Heart left ventricle (tissue), 13 donors: Measurements from ENCODE around the gene ATG16L2.

Source experiments
- POLR2A ChIP-seq, 2 donors: fragments of 450-650 bp; IDR thresholded peaks; one replicate each; pipeline ENCODE4 v1.6.1; 2017; ENCODE audit warnings: antibody characterized with exemption in 2 of 2, mild to moderate bottlenecking in 2 of 2, moderate library complexity in 2 of 2
- TF ChIP-seq, protein P1 (sequence below), 12 donors: fragments of 200-600 bp; sonication (generic) in 4 of 12; IDR thresholded peaks; one replicate each; pipeline versions ENCODE4 v1.5.0 to v1.8.0; 2018 to 2022; ENCODE audit warnings: antibody characterized with exemption in 12 of 12, mild to moderate bottlenecking in 5 of 12
- donor health status: ischemic (EF 13 %, LVEDD 7.1; RV severe dilation, severe dysfunction).
- donor health status: DM: no; HTN: yes; CAD: no.
- donor health status: DM: no; HTN: no; CAD: no.
- donor health status: ischemic (EF 25% LVEDD 6.9; RV normal size, moderate dysfunction).
- donor health status: ischemic (EF 25% LVEDD 5.7; RV mildly dilated, moderate dysfunction).
- donor health status: ischemic (EF 35%, LVEDD 5.7; RV mildly dilated, moderate dysfunction).
- donor health status: nonischemic (EF 11% LVEDD 7.7; RV severe dilation, severe dysfunction).
- donor health status: DM: yes; HTN: yes; CAD: no.
- donor health status: PGD.
- donor health status: ischemic (EF 29% LVEDD 5.4; RV normal size, mild dysfunction).
- donor health status: nonischemic (EF 23%, LVEDD 6.1; RV moderate dilation, normal function).

DNA sequence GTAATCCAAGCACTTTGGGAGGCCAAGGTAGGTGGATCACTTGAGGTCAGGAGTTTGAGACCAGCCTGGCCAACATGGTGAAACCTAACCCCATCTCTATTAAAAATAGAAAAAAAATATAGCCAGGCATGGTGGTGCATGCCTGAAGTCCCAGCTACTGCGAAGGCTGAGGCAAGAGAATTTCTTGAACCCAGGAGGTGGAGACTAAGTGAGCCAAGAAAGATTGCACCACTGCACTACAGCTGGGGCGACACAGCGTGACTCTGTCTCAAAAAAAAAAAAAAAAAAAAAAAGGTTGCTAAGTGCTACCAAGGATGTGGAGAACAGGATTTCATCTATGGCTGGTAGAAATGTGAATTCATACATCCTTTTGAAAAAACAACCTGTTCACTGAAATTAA, 36.6 kb downstream of the ATG16L2 start:
- TF ChIP-seq, protein P1, sequence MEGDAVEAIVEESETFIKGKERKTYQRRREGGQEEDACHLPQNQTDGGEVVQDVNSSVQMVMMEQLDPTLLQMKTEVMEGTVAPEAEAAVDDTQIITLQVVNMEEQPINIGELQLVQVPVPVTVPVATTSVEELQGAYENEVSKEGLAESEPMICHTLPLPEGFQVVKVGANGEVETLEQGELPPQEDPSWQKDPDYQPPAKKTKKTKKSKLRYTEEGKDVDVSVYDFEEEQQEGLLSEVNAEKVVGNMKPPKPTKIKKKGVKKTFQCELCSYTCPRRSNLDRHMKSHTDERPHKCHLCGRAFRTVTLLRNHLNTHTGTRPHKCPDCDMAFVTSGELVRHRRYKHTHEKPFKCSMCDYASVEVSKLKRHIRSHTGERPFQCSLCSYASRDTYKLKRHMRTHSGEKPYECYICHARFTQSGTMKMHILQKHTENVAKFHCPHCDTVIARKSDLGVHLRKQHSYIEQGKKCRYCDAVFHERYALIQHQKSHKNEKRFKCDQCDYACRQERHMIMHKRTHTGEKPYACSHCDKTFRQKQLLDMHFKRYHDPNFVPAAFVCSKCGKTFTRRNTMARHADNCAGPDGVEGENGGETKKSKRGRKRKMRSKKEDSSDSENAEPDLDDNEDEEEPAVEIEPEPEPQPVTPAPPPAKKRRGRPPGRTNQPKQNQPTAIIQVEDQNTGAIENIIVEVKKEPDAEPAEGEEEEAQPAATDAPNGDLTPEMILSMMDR (IDR thresholded peaks at IDR 0.05): no peak
- no peak for TF ChIP-seq POLR2A (IDR thresholded peaks at IDR 0.05)
